Fibroblast of skin of left quadriceps (primary cell): ENCODE measurements around the gene ARHGAP40.
A peak's percentile ranks its signal among the peaks of the same experiment; 100 is the strongest.

Experiments
- DNase-seq, 2 experiments: peaks; one replicate each; pipeline ENCODE4 v3.0.0-alpha.2; 2013; ENCODE audit warnings: low read depth in 2 of 2

ARHGAP40 gene

GRCh38 chr20:38601216-38602184 is at the start of gene ARHGAP40:
Gene ARHGAP40, plus strand, starts transcription at chr20:38601809.
- DNase-seq, result no peak

GRCh38 chr20:38554986-38555385 is 46.6 kb upstream of the ARHGAP40 start:
- DNase-seq, result no peak

GRCh38 chr20:38555395-38555794 is 46.2 kb upstream of the ARHGAP40 start:
- DNase-seq, result no peak

- no peak for DNase-seq
Observed at GRCh38 chr20:38557174-38557573, 44.4 kb upstream of the ARHGAP40 start.

GRCh38 chr20:38558596-38559360 is 42.8 kb upstream of the ARHGAP40 start:
- no peak for DNase-seq

GRCh38 chr20:38559764-38560163 is 41.8 kb upstream of the ARHGAP40 start:
- DNase-seq, result peak; percentile 5

GRCh38 chr20:38563802-38564431 is 37.7 kb upstream of the ARHGAP40 start:
- no peak for DNase-seq

GRCh38 chr20:38564680-38565079 is 36.9 kb upstream of the ARHGAP40 start:
- DNase-seq, result no peak

GRCh38 chr20:38566036-38566598 is 35.5 kb upstream of the ARHGAP40 start:
- DNase-seq, result no peak

GRCh38 chr20:38569747-38570525 is 31.7 kb upstream of the ARHGAP40 start:
- DNase-seq, result no peak

- no peak for DNase-seq
Observed at GRCh38 chr20:38573413-38573812, 28.2 kb upstream of the ARHGAP40 start.

GRCh38 chr20:38579219-38579910 is 22.2 kb upstream of the ARHGAP40 start:
- DNase-seq, result no peak

GRCh38 chr20:38579921-38580320 is 21.7 kb upstream of the ARHGAP40 start:
- no peak for DNase-seq

GRCh38 chr20:38581013-38581412 is 20.6 kb upstream of the ARHGAP40 start, which contains the start of gene ADIG:
Gene ADIG, plus strand, starts transcription at chr20:38581197. Its CDS starts 54 bp downstream, at chr20:38581251.
- DNase-seq, result no peak

- DNase-seq, result no peak
Observed at GRCh38 chr20:38581830-38582358, 19.7 kb upstream of the ARHGAP40 start.

GRCh38 chr20:38583306-38583705 is 18.3 kb upstream of the ARHGAP40 start:
- no peak for DNase-seq

GRCh38 chr20:38584099-38584763 is 17.4 kb upstream of the ARHGAP40 start:
- DNase-seq, result no peak

- DNase-seq, result no peak
Observed at GRCh38 chr20:38585404-38586180, 16.0 kb upstream of the ARHGAP40 start.

- DNase-seq, result no peak
Observed at GRCh38 chr20:38586181-38586525, 15.5 kb upstream of the ARHGAP40 start.
